Pulmonary artery endothelial cell (primary cell): ENCODE measurements around the gene ETV4. TPM values are rescaled to one million over a fixed set of nuclear protein-coding genes. Genes with fewer than 3 reads are reported as not detected.

ENCODE experiments used
- DNase-seq: peaks from one replicate; pipeline ENCODE4 v3.0.0-alpha.2; 2011; ENCODE audit warnings: low read depth, low spot score
- total RNA-seq: library from RNA; depleted of rRNA; stranded (reverse); fragments of >200 nt; gene quantifications from 2 replicates; pipeline ENCODE4 v1.2.3, GENCODE V29; 2014

The ETV4 gene
- total RNA-seq, 1 donor from 2014 or later: 8.2 TPM

- DNase-seq: no peak
Measured at GRCh38 chr17:43573579-43574321, 27.6 kb upstream of the ETV4 start.

- DNase-seq: no peak
Measured at GRCh38 chr17:43572368-43572980, 26.3 kb upstream of the ETV4 start.

- no peak for DNase-seq
Measured at GRCh38 chr17:43570518-43570928, 24.4 kb upstream of the ETV4 start.

GRCh38 chr17:43568506-43569082 lies 22.5 kb upstream of the ETV4 start:
- DNase-seq: no peak

- no peak for DNase-seq
Measured at GRCh38 chr17:43563600-43564594, 17.8 kb upstream of the ETV4 start.

- no peak for DNase-seq
Measured at GRCh38 chr17:43562679-43563599, 16.8 kb upstream of the ETV4 start.

- DNase-seq: no peak
Measured at GRCh38 chr17:43560461-43561427, 14.6 kb upstream of the ETV4 start.

- DNase-seq: no peak
Measured at GRCh38 chr17:43559161-43559816, 13.1 kb upstream of the ETV4 start.

- no peak for DNase-seq
Measured at GRCh38 chr17:43558805-43559160, 12.6 kb upstream of the ETV4 start.

- no peak for DNase-seq
Measured at GRCh38 chr17:43556292-43556691, 10.2 kb upstream of the ETV4 start.

GRCh38 chr17:43554857-43555256 lies 8.7 kb upstream of the ETV4 start:
- no peak for DNase-seq

GRCh38 chr17:43553573-43553972 lies 7.4 kb upstream of the ETV4 start:
- no peak for DNase-seq

GRCh38 chr17:43552229-43552837 lies 6.2 kb upstream of the ETV4 start:
- DNase-seq: no peak

- no peak for DNase-seq
Measured at GRCh38 chr17:43550754-43551153, 4.6 kb upstream of the ETV4 start.

GRCh38 chr17:43549496-43549895 lies 3.4 kb upstream of the ETV4 start:
- no peak for DNase-seq

GRCh38 chr17:43548689-43549379 lies 2.7 kb upstream of the ETV4 start:
- no peak for DNase-seq

- DNase-seq: no peak
Measured at GRCh38 chr17:43547659-43548256, 1.6 kb upstream of the ETV4 start.

GRCh38 chr17:43547189-43547550 lies 1.0 kb upstream of the ETV4 start:
- no peak for DNase-seq
